Esophagus squamous epithelium (tissue), 4 donors: ENCODE measurements around the gene CST9.

Experiments used
- CTCF ChIP-seq, 6 experiments: fragments of 450-650 bp in 4 of 6; fragments of 200-600 bp in 2 of 6; sonication (generic) in 2 of 6; IDR thresholded peaks; one replicate each; pipeline ENCODE4 v1.5.1; 2016 to 2019; ENCODE audit warnings: antibody characterized with exemption in 6 of 6, mild to moderate bottlenecking in 4 of 6, moderate library complexity in 4 of 6
- POLR2A ChIP-seq, 4 donors: fragments of 450-650 bp; IDR thresholded peaks; one replicate each; pipeline ENCODE4 v1.6.1; 2017; ENCODE audit warnings: antibody characterized with exemption in 4 of 4, mild to moderate bottlenecking in 4 of 4, moderate library complexity in 3 of 4

- TF ChIP-seq CTCF (IDR thresholded peaks at IDR 0.05): no peak
- TF ChIP-seq POLR2A (IDR thresholded peaks at IDR 0.05): no peak
These were observed 35.3 kb upstream of the CST9 start for GRCh38 chr20:23640671-23641667.
